K562 (cell line): Measurements from ENCODE around the gene HLA-DOA. TPM values are rescaled to one million over a fixed set of nuclear protein-coding genes. Genes with fewer than 3 reads are reported as not detected.

Experiments used
- BRF1 ChIP-seq: IDR thresholded peaks from 3 replicates; pipeline ENCODE4 v1.6.1; 2011; ENCODE audit warnings: borderline replicate concordance, mild to moderate bottlenecking; ENCODE audit not compliant: insufficient read length; ENCODE audit errors: extremely low read depth
- CBX8 ChIP-seq: fragments of 200-600 bp; sonication (generic); IDR thresholded peaks from 2 replicates; pipeline ENCODE4 v1.6.1; 2012; ENCODE audit warnings: borderline replicate concordance, mixed run types, low read depth, mild to moderate bottlenecking, moderate library complexity, mixed read lengths, low read length, control low read depth, inconsistent platforms; ENCODE audit not compliant: poor library complexity, severe bottlenecking; ENCODE audit errors: extremely low read depth
- CHD4 ChIP-seq: fragments of 200-600 bp; sonication (generic); IDR thresholded peaks from 3 replicates; pipeline ENCODE4 v1.6.1; 2012; ENCODE audit warnings: low read depth, mild to moderate bottlenecking, mixed read lengths, low read length, inconsistent platforms; ENCODE audit not compliant: insufficient read depth, insufficient replicate concordance, poor library complexity, severe bottlenecking
- ELF4 ChIP-seq: fragments of 450-650 bp; formaldehyde crosslinking; IDR thresholded peaks from 2 replicates; pipeline ENCODE4 v1.4.0; 2022; ENCODE audit warnings: missing genetic modification characterization
- ESRRB ChIP-seq: fragments of 250-450 bp; sonication (Bioruptor Pico); IDR thresholded peaks from 2 replicates; pipeline ENCODE4 v1.5.0; 2020; ENCODE audit warnings: mild to moderate bottlenecking, moderate library complexity, borderline replicate concordance
- EWSR1 ChIP-seq: fragments of 450-650 bp; IDR thresholded peaks from 2 replicates; pipeline ENCODE4 v1.6.1; 2018; ENCODE audit warnings: borderline replicate concordance, mild to moderate bottlenecking, low read depth, moderate library complexity; ENCODE audit not compliant: partially characterized antibody
- HDAC1 ChIP-seq, 2 experiments: fragments of 450-650 bp; IDR thresholded peaks; 2 replicates each; pipeline ENCODE4 v1.6.1; 2016 to 2017; ENCODE audit warnings: inconsistent platforms in 1 of 2, mild to moderate bottlenecking in 1 of 2, moderate library complexity in 1 of 2
- NCOA6 ChIP-seq: fragments of 450-650 bp; IDR thresholded peaks from 2 replicates; pipeline ENCODE4 v1.6.1; 2017; ENCODE audit warnings: mild to moderate bottlenecking
- NFE2 ChIP-seq: IDR thresholded peaks from 2 replicates; pipeline ENCODE4 v1.6.1; 2014; ENCODE audit warnings: antibody characterized with exemption, low read depth
- NR2F6 ChIP-seq: fragments of 450-650 bp; formaldehyde crosslinking; IDR thresholded peaks from 2 replicates; pipeline ENCODE4 v1.4.0; 2020; ENCODE audit warnings: mild to moderate bottlenecking
- POLR2AphosphoS5 ChIP-seq: IDR thresholded peaks from 2 replicates; pipeline ENCODE4 v1.6.1; 2011; ENCODE audit warnings: mild to moderate bottlenecking, low read depth, low read length, moderate library complexity; ENCODE audit not compliant: control insufficient read depth, insufficient read depth
- RAD21 ChIP-seq, 2 experiments: fragments of 250-450 bp in 1 of 2; fragments of 450-650 bp in 1 of 2; sonication (Bioruptor Pico) in 1 of 2; formaldehyde crosslinking in 1 of 2; IDR thresholded peaks in 1 of 2; conservative IDR thresholded peaks in 1 of 2; 2 replicates each; pipeline versions ENCODE4 v1.4.0 to v1.8.0; 2020 to 2022; ENCODE audit warnings: mild to moderate bottlenecking in 2 of 2, moderate library complexity in 1 of 2
- RBM34 ChIP-seq: fragments of 200-400 bp; formaldehyde crosslinking; IDR thresholded peaks from 2 replicates; pipeline ENCODE4 v1.6.1; 2018; ENCODE audit warnings: low read length, borderline replicate concordance; ENCODE audit not compliant: insufficient read depth
- RBM39 ChIP-seq: fragments of 200-400 bp; formaldehyde crosslinking; optimal IDR thresholded peaks from 2 replicates; pipeline ENCODE3; 2018; ENCODE audit warnings: low read depth, low read length
- RFX5 ChIP-seq: IDR thresholded peaks from 2 replicates; pipeline ENCODE4 v1.6.1; 2011; ENCODE audit warnings: low read depth, mild to moderate bottlenecking, improper control_type of control experiment, low read length
- TFAM ChIP-seq: fragments of 250-450 bp; sonication (Bioruptor Pico); conservative IDR thresholded peaks from 2 replicates; pipeline ENCODE4 v1.5.0; 2021; ENCODE audit warnings: mild to moderate bottlenecking, moderate library complexity
- THRAP3 ChIP-seq: fragments of 450-650 bp; IDR thresholded peaks from 2 replicates; pipeline ENCODE4 v1.6.1; 2016; ENCODE audit warnings: mild to moderate bottlenecking, inconsistent platforms, borderline replicate concordance
- U2AF1 ChIP-seq: fragments of 200-400 bp; formaldehyde crosslinking; optimal IDR thresholded peaks from 2 replicates; pipeline ENCODE3; 2017; ENCODE audit warnings: mild to moderate bottlenecking, low read depth, low read length, moderate library complexity
- ZC3H4 ChIP-seq: sonication (generic); formaldehyde crosslinking; IDR thresholded peaks from 2 replicates; pipeline ENCODE4 v1.9.0; 2021; ENCODE audit warnings: missing genetic modification reagents, borderline replicate concordance
- ZNF23 ChIP-seq: fragments of 250-450 bp; sonication (Bioruptor Pico); IDR thresholded peaks from 2 replicates; pipeline ENCODE4 v1.4.0; 2020; ENCODE audit warnings: mild to moderate bottlenecking
- ZNF324 ChIP-seq: fragments of 250-450 bp; sonication (Bioruptor Pico); IDR thresholded peaks from 2 replicates; pipeline ENCODE4 v1.4.0; 2020; ENCODE audit warnings: mild to moderate bottlenecking
- ZNF79 ChIP-seq: fragments of 250-450 bp; sonication (Bioruptor Pico); IDR thresholded peaks from 2 replicates; pipeline ENCODE4 v1.4.0; 2020; ENCODE audit warnings: low read depth, mild to moderate bottlenecking, moderate library complexity
- polyA plus RNA-seq, 8 experiments: library from polyadenylated mRNA; depleted of rRNA in 4 of 8; stranded (reverse) in 5 of 8; unstranded in 3 of 8; fragments of >200 nt; fragmentation: Nextera tagmentation in 2 of 8; fragmentation: Illumina TruSeq in 1 of 8; extraction: Ambion mirVana in 2 of 8; extraction: Trizol in 1 of 8; gene quantifications; 2 replicates each; pipeline versions ENCODE4 v1.2.1 to v1.2.3, GENCODE V29; 2011 to 2014; ENCODE audit warnings: inconsistent platforms in 1 of 8, missing spikeins in 1 of 8
- total RNA-seq, 7 experiments: library from RNA; depleted of rRNA in 6 of 7; stranded (reverse); fragments of >200 nt in 6 of 7; fragmentation: Illumina TruSeq in 2 of 7; extraction: Trizol in 2 of 7; gene quantifications; 2 replicates each; pipeline versions ENCODE4 v1.2.1 to v1.2.3, GENCODE V29; 2011 to 2021; ENCODE audit warnings: low replicate concordance in 1 of 7
- TF ChIP-seq, protein P1 (sequence below): fragments of 250-450 bp; sonication (Bioruptor Pico); IDR thresholded peaks from 2 replicates; pipeline ENCODE4 v1.4.0; 2020; ENCODE audit warnings: mild to moderate bottlenecking
- TF ChIP-seq, protein P2 (sequence below): fragments of 250-450 bp; sonication (Bioruptor Pico); IDR thresholded peaks from 2 replicates; pipeline ENCODE4 v1.5.0; 2021

Gene HLA-DOA
- total and polyA plus RNA-seq, 9 of the 15 experiments (the other 6 are each of a cell fraction or from before 2014, with no cell fraction given) = 0.07 TPM; not detected in 8

DNA sequence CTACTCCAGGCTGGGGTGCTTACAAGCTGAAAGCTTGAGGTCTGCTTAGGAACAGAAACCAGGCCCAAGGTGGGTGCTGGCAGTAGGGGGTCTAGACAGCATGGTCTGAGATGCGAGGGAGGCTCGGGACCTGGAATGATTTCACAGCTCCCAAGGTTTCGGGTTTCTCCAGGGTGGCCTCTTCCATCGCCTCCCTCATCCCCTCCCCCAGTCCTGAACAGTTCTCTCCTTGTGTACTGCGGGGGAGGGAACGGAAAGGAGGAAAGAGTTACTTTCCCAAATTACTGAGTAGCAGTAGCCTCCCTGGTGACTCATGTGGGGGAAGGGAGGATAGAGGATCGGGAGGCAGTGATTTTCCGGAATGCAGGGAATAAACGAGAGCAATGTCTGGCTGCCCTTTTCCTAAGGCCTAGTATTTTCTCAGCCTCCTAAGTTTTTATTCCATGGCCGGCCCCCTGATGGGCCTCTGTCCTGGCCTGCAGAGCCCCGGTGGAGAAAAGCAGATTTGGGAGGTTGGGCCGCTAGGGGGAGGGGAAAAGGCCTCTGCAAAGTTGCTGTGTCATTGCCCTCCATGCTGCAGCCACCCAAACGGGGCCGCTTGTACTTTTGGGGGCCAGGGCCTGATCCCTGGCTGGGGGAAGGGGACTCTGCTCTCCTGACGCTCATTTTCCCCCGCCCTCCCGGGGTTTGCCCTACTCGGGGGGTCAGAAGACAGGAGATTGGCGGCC is 39.5 kb downstream of the HLA-DOA start (continued):
- TF ChIP-seq U2AF1 = no peak
- peak; percentile 79 for TF ChIP-seq POLR2AphosphoS5
- TF ChIP-seq ZC3H4 (CRISPR knock-in tag) = no peak
- no peak for TF ChIP-seq CHD4
- no peak for TF ChIP-seq ZNF324 (CRISPR knock-in tag)
- TF ChIP-seq EWSR1 = no peak
- no peak for TF ChIP-seq ESRRB (CRISPR knock-in tag)
- TF ChIP-seq NFE2 = peak; percentile 99
- peak; percentile 64 for TF ChIP-seq RBM39
- TF ChIP-seq NCOA6 = no peak
- TF ChIP-seq RBM34 = no peak
- TF ChIP-seq, protein P1, sequence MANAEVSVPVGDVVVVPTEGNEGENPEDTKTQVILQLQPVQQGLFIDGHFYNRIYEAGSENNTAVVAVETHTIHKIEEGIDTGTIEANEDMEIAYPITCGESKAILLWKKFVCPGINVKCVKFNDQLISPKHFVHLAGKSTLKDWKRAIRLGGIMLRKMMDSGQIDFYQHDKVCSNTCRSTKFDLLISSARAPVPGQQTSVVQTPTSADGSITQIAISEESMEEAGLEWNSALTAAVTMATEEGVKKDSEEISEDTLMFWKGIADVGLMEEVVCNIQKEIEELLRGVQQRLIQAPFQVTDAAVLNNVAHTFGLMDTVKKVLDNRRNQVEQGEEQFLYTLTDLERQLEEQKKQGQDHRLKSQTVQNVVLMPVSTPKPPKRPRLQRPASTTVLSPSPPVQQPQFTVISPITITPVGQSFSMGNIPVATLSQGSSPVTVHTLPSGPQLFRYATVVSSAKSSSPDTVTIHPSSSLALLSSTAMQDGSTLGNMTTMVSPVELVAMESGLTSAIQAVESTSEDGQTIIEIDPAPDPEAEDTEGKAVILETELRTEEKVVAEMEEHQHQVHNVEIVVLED (CRISPR knock-in tag) = no peak
- no peak for TF ChIP-seq NR2F6
- 0 out of 2 replicates have a peak, but pooled peaks have one; percentile 41 for TF ChIP-seq ZNF23 (CRISPR knock-in tag)
- TF ChIP-seq THRAP3 = no peak
- TF ChIP-seq TFAM (CRISPR knock-in tag) = no peak
- peak in 1 of 2 experiments; percentile 19; a peak in 2 of 4 replicates for TF ChIP-seq RAD21 (CRISPR knock-in tag; conservative IDR thresholded peaks at IDR 0.05 in 1 of 2, IDR thresholded peaks at IDR 0.05 in 1 of 2)
- TF ChIP-seq, protein P2, sequence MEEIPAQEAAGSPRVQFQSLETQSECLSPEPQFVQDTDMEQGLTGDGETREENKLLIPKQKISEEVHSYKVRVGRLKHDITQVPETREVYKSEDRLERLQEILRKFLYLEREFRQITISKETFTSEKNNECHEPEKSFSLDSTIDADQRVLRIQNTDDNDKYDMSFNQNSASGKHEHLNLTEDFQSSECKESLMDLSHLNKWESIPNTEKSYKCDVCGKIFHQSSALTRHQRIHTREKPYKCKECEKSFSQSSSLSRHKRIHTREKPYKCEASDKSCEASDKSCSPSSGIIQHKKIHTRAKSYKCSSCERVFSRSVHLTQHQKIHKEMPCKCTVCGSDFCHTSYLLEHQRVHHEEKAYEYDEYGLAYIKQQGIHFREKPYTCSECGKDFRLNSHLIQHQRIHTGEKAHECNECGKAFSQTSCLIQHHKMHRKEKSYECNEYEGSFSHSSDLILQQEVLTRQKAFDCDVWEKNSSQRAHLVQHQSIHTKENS (CRISPR knock-in tag) = no peak
- TF ChIP-seq BRF1 = no peak
- TF ChIP-seq RFX5 = no peak
- TF ChIP-seq CBX8 = no peak
- TF ChIP-seq ZNF79 (CRISPR knock-in tag) = no peak
- TF ChIP-seq ELF4 (CRISPR knock-in tag) = peak; percentile 25
- peak; percentile 79 to 96; a peak in 3 of 4 replicates for TF ChIP-seq HDAC1 (IDR thresholded peaks at IDR 0.05)
